ENCODE results near the gene ANKS1B. TPM values are rescaled to one million over a fixed set of nuclear protein-coding genes. Genes with fewer than 3 reads are reported as not detected.

Gene ANKS1B
- total and polyA plus RNA-seq, 2 experiments from 2014 or later, result 1.8 to 1.9 TPM

GRCh38 chr12:99130808-99131553 lies 853.8 kb downstream of the ANKS1B start:
- TF ChIP-seq CTCF (IDR thresholded peaks at IDR 0.05; ENCODE audit: low read depth, low read length), result no peak
- no peak overlapping the region for H3K4me3 ChIP-seq
- DNase-seq (ENCODE audit: low read depth in 1 of 2, low spot score in 1 of 2), result peak in 1 of 2 donors; percentile 65

GRCh38 chr12:99128246-99128802 lies 856.4 kb downstream of the ANKS1B start:
- Histone ChIP-seq H3K27me3 (no peaks in the 10 kb centered on the region), H3K4me3 (no peak overlapping the region), H3K4me1 (ENCODE audit: low read depth) (no peaks in the 10 kb centered on the region), H3K27ac (no peak overlapping the region), H3K36me3 (no peaks in the 10 kb centered on the region), H3K9me3 (ENCODE audit: low read depth) (no peaks in the 10 kb centered on the region)
- no peak for DNase-seq (ENCODE audit: low read depth in 1 of 2, low spot score in 1 of 2)
- no peak for TF ChIP-seq CTCF (IDR thresholded peaks at IDR 0.05; ENCODE audit: low read depth, low read length)

More at GRCh38 chr12:99130808-99131553, 853.8 kb downstream of the ANKS1B start:
- Histone ChIP-seq H3K9me3 (ENCODE audit: low read depth) (no peaks in the 10 kb centered on the region), H3K27me3 (no peaks in the 10 kb centered on the region), H3K27ac (no peak overlapping the region), H3K4me1 (ENCODE audit: low read depth) (no peaks in the 10 kb centered on the region), H3K36me3 (no peaks in the 10 kb centered on the region)

- Histone ChIP-seq H3K27ac (no peak overlapping the region), H3K36me3 (no peaks in the 10 kb centered on the region), H3K4me3 (no peak overlapping the region), H3K4me1 (ENCODE audit: low read depth) (no peaks in the 10 kb centered on the region), H3K27me3 (no peaks in the 10 kb centered on the region), H3K9me3 (ENCODE audit: low read depth) (no peaks in the 10 kb centered on the region)
- no peak for TF ChIP-seq CTCF (IDR thresholded peaks at IDR 0.05; ENCODE audit: low read depth, low read length)
- no peak for DNase-seq (ENCODE audit: low read depth in 1 of 2, low spot score in 1 of 2)
These were observed 861.8 kb downstream of the ANKS1B start for GRCh38 chr12:99122959-99123358.

GRCh38 chr12:99122496-99122895 lies 862.2 kb downstream of the ANKS1B start:
- no peak for DNase-seq (ENCODE audit: low read depth in 1 of 2, low spot score in 1 of 2)
- H3K4me3 ChIP-seq, result no peak overlapping the region
- H3K27ac ChIP-seq, result no peak overlapping the region
- no peaks in the 10 kb centered on the region for H3K9me3 ChIP-seq (ENCODE audit: low read depth)
- H3K36me3 ChIP-seq, result no peaks in the 10 kb centered on the region
- no peaks in the 10 kb centered on the region for H3K4me1 ChIP-seq (ENCODE audit: low read depth)
- H3K27me3 ChIP-seq, result no peaks in the 10 kb centered on the region
- no peak for TF ChIP-seq CTCF (IDR thresholded peaks at IDR 0.05; ENCODE audit: low read depth, low read length)

- Histone ChIP-seq H3K4me3 (no peak overlapping the region), H3K4me1 (ENCODE audit: low read depth) (no peaks in the 10 kb centered on the region), H3K27me3 (no peaks in the 10 kb centered on the region), H3K27ac (no peak overlapping the region), H3K9me3 (ENCODE audit: low read depth) (no peaks in the 10 kb centered on the region), H3K36me3 (no peaks in the 10 kb centered on the region)
- no peak for TF ChIP-seq CTCF (IDR thresholded peaks at IDR 0.05; ENCODE audit: low read depth, low read length)
- no peak for DNase-seq (ENCODE audit: low read depth in 1 of 2, low spot score in 1 of 2)
These were observed 863.2 kb downstream of the ANKS1B start for GRCh38 chr12:99121546-99121945.
